ENCODE results near the gene RAVER1. TPM values are rescaled to one million over a fixed set of nuclear protein-coding genes. Genes with fewer than 3 reads are reported as not detected.
"Not testable (repeated sequence)": the region's sequence is repeated elsewhere in the genome, so short reads cannot be mapped to it uniquely, and the experiment has no call there.

RAVER1 gene
- total RNA-seq, 1 donor from 2014 or later = 13.8 TPM

DNA sequence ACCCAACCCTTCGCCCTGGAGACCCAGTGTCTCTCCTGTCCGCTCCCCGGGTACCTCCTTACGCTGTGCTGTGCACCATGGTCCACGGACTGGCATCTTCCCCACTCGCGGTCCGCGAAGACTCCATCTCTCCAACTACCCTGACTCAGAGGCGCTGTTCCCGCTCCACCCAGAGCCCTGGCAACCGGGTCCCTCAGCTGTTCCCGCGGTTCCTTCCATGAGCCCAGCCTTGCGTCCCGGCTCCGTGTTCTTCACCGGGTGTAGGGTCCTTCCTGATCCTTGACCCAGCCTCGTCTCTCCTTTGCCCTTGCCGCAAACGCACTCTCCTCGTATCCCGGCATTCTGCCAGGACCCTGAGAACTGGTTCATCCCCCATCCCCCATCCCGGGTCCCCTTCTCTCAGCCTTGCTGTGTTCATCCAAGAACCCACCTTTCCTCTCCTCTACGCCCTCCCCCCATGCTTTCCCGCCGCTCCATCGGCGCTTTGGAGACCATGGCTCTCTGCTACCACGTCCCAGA, 42.9 kb downstream of the RAVER1 start:
- DNase-seq = no peak

DNA sequence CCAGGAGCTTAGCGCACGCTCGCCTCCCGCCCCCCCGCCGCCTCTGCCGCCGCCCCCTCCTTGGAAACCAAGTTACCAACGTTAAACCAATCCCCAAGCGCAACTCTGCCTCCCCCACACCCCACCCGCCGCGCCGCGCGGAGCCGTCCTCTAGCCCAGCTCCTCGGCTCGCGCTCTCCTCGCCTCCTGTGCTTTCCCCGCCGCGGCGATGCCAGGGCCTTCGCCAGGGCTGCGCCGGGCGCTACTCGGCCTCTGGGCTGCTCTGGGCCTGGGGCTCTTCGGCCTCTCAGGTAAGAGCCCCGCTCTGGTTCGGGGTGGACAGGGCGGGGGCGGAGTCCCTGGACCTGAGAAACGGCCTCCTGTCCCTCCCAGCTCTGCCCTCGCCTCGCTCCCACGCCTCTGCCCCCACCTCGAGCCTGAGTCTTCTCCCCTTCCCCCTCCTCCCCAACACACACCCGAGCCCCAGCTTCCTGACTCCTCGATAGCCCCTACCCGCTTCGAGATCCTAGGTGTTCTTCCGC, 43.4 kb downstream of the RAVER1 start, which contains the start of gene ICAM5:
Gene ICAM5, plus strand, starts transcription at position 117 of the 521 bp plus-strand sequence. Its CDS starts 92 bp downstream, at position 209.
- DNase-seq = no peak

DNA sequence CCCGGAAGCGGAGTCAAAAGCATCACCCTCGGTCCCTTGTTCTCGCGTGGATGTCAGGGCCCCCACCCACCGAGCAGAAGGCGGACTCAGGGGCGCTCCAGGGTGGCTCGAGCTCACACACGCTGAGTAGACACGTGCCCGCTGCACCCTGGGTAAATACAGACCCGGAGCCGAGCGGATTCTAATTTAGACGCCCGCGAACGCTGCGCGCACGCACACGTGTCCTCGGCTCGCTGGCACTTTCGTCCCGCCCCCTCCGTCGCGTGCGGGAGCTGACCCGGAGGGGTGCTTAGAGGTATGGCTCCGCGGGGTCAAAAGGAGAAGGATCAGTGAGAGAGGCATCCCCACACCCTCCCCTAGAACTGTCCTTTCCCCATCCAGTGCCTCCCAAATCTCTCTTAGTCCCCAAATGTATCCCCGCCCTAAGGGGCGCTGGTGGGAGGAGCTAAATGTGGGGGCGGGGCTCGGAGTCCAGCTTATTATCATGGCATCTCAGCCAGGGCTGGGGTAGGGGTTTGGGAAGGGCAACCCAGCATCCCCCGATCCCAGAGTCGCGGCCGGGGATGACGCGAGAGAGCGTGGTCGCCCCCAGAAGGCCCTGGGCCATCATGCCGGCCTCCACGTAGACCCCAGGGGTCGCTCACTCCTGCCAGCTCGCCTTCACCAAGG, 44.0 kb downstream of the RAVER1 start:
- DNase-seq = peak; percentile 35

DNA sequence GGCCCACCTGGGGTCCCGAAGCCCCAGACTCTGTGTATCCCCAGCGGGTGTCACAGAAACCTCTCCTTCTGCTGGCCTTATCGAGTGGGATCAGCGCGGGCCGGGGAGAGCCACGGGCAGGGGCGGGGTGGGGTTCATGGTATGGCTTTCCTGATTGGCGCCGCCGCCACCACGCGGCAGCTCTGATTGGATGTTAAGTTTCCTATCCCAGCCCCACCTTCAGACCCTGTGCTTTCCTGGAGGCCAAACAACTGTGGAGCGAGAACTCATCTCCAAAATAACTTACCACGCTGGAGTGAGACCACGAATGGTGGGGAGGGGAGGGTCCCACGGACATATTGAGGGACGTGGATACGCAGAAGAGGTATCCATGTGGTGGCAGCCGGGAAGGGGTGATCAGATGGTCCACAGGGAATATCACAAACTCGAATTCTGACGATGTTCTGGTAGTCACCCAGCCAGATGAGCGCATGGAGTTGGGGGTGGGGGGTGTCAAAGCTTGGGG, 44.6 kb downstream of the RAVER1 start:
- DNase-seq = peak; percentile 71

DNA sequence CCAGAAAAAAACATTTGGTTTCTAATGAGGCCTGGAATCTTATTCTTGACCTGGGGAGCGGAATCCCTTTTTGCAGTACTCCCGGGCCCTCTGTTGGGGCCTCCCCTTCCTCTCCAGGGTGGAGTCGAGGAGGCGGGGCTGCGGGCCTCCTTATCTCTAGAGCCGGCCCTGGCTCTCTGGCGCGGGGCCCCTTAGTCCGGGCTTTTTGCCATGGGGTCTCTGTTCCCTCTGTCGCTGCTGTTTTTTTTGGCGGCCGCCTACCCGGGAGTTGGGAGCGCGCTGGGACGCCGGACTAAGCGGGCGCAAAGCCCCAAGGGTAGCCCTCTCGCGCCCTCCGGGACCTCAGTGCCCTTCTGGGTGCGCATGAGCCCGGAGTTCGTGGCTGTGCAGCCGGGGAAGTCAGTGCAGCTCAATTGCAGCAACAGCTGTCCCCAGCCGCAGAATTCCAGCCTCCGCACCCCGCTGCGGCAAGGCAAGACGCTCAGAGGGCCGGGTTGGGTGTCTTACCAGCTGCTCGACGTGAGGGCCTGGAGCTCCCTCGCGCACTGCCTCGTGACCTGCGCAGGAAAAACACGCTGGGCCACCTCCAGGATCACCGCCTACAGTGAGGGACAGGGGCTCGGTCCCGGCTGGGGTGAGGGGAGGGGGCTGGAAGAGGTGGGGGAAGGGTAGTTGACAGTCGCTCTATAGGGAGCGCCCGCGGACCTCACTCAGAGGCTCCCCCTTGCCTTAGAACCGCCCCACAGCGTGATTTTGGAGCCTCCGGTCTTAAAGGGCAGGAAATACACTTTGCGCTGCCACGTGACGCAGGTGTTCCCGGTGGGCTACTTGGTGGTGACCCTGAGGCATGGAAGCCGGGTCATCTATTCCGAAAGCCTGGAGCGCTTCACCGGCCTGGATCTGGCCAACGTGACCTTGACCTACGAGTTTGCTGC, 46.3 kb downstream of the RAVER1 start, which contains the start of gene ICAM4:
Gene ICAM4, plus strand, starts transcription at position 153 of the 935 bp plus-strand sequence. Its CDS starts 58 bp downstream, at position 211.
- peak; percentile 64 for DNase-seq

DNA sequence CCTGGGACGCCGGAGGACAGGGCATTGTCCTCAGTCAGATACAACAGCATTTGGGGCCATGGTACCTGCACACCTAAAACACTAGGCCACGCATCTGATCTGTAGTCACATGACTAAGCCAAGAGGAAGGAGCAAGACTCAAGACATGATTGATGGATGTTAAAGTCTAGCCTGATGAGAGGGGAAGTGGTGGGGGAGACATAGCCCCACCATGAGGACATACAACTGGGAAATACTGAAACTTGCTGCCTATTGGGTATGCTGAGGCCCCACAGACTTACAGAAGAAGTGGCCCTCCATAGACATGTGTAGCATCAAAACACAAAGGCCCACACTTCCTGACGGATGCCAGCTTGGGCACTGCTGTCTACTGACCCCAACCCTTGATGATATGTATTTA, 47.9 kb downstream of the RAVER1 start:
- no peak for DNase-seq

DNA sequence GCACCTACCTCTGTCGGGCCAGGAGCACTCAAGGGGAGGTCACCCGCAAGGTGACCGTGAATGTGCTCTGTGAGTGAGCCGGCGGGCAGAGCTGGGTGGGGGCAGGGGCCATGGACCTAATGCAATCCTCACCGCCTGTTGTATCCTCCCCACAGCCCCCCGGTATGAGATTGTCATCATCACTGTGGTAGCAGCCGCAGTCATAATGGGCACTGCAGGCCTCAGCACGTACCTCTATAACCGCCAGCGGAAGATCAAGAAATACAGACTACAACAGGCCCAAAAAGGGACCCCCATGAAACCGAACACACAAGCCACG, 48.4 kb downstream of the RAVER1 start:
- DNase-seq = no peak

DNA sequence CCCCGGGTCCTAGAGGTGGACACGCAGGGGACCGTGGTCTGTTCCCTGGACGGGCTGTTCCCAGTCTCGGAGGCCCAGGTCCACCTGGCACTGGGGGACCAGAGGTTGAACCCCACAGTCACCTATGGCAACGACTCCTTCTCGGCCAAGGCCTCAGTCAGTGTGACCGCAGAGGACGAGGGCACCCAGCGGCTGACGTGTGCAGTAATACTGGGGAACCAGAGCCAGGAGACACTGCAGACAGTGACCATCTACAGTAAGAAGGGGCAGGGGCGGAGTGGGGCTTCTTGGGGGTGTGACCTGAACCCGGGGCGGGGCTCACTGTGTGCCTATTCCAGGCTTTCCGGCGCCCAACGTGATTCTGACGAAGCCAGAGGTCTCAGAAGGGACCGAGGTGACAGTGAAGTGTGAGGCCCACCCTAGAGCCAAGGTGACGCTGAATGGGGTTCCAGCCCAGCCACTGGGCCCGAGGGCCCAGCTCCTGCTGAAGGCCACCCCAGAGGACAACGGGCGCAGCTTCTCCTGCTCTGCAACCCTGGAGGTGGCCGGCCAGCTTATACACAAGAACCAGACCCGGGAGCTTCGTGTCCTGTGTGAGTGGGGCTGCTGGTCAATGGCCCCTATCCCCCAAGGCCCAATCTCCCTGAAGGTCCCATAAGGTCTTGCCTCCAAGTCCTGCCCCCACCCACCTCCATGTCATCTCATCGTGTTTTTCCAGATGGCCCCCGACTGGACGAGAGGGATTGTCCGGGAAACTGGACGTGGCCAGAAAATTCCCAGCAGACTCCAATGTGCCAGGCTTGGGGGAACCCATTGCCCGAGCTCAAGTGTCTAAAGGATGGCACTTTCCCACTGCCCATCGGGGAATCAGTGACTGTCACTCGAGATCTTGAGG, 49.0 kb downstream of the RAVER1 start:
- no peak for DNase-seq

DNA sequence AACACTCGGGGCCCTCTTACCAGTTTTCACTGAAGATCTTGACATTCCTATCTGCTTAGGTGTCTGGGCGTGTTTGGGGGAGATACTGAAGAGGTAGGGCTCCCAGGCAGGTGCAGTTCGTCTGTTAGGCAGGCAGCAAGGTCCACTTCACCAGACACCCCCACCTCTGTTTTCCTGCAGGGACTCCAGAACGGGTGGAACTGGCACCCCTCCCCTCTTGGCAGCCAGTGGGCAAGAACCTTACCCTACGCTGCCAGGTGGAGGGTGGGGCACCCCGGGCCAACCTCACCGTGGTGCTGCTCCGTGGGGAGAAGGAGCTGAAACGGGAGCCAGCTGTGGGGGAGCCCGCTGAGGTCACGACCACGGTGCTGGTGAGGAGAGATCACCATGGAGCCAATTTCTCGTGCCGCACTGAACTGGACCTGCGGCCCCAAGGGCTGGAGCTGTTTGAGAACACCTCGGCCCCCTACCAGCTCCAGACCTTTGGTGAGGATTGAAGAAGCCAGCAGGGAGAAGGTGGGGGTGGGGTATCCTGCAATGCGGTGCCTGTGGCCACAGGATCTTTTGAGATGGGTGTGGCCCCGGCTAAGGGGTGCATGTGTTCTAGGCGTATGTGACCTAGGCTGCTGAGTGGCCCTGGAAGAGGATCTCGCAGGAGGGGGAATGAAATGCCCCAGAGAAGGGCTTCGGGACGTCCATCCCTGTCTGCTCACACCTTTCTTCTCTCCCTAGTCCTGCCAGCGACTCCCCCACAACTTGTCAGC, 49.8 kb downstream of the RAVER1 start:
- no peak for DNase-seq

DNA sequence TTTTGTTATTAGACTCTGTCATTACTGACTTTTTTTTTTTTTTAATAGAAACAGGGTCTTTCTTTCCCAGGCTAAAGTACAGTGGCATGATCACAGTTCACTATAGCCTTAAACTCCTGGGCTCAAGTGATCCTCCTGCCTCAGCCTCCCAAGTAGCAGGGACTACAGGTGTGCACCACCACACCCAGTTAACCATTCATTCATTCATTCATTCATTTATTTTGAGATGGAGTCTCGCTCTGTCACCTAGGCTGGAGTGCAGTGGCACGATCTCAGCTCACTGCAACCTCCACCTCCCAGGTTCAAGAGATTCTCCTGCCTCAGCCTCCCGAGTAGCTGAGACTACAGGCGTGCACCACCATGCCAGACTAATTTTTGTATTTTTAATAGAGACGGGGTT, 51.3 kb downstream of the RAVER1 start:
- not testable (repeated sequence) for DNase-seq

DNA sequence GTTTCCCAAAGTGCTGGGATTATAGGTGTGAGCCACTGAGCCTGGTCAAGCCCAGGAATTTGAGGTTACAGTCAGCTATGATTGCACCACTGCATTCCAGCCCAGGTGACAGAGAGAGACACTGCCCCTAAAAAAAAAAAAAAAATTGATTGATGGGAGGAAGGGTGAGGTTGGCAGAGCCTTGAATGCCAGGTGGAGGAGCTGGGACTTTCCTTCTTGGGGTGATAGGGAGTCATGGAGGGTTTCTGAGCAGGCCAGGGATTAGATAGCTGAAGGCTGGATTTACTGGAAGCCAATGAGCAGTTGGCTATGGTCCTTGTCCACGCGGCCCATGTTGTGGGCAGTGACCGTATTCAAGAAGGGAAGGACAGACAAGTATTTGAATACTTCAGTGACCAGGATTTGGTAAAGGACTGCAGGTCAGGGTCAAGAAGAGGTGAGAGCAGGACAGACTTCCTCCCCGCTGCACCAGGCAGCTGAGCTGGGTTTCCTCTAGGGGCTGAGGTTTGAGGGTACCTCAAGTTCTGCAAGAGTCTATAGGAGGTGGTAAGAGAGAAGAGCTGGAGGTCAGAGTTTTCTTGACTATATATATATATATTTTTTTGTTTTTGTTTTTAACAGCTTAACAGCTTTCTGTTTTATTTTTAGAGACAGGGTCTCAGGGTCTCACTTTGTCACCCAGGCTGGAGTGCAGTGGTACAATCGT, 53.4 kb downstream of the RAVER1 start:
- no peak for DNase-seq

DNA sequence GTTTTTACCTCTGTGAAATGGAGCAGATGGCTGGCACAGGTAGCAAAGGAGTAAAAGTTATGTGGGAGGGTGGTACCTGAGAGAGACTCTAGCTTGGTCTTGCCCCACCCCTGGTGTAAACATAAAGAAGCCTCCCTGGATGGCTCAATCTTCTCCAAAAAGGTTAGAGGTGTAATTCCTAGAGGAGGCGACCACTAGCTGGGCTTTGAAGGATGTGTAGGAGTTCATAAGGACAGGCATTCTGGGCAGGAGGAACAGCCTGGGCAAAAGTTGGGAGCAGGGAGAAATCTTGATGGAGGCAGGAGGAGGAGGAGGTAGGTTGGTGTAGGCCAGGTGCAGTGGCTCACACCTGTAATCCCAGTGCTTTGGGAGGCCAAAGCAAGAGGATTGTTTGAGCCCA, 54.4 kb downstream of the RAVER1 start:
- DNase-seq = no peak

DNA sequence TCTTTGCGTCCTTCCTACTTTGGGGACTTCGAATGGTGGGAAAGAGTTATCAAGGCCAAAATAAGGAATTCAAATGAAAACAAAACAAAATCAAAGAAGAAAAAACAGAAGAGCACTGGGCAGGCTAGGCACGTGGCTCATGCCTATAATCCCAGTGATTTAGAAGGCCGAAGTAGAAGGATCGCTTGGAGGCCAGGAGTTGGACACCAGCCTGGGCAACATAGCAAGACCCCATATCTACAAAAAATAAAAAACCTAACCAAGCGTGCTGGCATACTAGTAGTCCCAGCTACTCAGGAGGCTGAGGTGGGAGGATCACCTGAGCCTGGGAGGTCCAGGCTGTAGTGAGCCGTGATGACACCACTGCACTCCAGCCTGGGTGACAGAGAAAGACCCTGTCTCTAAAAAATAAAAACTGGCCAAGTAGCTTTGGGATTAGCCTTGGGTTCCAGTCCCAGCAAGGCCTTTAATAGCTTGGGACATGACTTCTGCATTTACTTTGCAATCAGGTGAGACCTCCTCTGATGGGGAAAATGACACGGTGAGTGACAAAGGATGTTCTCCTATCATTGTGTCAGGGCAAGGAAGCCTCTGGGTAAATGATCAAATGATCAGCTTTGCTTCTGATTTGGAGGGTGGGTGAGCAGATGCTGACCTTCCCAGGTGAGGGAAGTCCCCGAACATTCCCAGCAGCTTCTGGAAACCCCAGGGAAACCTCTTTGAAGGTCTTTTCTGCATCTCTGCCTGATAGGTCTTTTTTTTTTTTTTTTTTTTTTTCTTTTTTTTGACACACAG, 55.3 kb downstream of the RAVER1 start:
- no peak for DNase-seq

DNA sequence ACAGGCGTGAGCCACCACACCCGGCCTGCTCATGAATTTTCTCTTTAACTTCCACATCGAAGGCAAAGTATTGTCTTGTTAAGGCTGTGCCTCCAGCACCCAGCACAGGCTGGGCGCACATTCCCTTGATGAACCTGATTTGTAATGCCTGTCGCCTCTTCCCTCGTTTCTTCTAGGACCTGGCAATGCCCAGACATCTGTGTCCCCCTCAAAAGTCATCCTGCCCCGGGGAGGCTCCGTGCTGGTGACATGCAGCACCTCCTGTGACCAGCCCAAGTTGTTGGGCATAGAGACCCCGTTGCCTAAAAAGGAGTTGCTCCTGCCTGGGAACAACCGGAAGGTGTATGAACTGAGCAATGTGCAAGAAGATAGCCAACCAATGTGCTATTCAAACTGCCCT, 58.7 kb downstream of the RAVER1 start:
- DNase-seq = no peak

DNA sequence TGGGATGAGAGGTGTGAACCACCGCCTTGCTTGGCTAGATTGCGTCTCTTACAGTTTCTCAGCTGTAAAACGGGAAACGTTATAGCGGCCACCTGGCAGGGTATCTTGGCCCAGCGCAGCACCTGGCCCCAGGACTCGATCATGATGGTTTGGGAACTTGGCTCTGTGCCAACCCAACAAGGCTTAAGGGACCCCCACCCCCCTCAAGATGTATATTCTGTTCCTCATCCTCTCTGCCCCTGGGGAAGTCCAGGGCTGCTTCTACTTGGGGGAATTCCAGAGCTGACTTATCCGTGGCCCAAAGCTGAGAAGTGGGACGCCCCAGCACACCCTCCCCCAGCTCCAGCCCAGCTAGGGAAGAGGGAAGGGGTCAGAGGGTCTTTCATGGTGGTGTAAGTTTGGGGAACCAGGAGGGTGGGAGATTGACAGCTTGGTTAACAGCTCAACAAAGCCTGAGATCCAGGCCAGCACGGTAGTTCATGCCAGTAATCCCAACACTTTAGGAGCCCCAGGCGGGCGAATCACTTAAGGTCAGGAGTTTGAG, 61.7 kb downstream of the RAVER1 start:
- no peak for DNase-seq

DNA sequence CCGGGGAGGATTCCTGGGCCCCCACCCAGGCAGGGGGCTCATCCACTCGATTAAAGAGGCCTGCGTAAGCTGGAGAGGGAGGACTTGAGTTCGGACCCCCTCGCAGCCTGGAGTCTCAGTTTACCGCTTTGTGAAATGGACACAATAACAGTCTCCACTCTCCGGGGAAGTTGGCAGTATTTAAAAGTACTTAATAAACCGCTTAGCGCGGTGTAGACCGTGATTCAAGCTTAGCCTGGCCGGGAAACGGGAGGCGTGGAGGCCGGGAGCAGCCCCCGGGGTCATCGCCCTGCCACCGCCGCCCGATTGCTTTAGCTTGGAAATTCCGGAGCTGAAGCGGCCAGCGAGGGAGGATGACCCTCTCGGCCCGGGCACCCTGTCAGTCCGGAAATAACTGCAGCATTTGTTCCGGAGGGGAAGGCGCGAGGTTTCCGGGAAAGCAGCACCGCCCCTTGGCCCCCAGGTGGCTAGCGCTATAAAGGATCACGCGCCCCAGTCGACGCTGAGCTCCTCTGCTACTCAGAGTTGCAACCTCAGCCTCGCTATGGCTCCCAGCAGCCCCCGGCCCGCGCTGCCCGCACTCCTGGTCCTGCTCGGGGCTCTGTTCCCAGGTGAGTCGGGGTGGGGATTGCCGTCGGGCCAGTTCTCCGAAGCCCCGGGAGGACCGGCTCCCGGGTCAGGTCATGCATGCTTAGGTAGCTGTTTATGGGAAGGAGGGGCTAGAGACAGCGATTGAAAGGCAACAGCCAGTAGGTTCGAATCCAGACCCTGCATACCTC, 62.5 kb downstream of the RAVER1 start, which contains the start of gene ICAM1:
Gene ICAM1, plus strand, starts transcription at position 505 of the 779 bp plus-strand sequence. Its CDS starts 40 bp downstream, at position 545.
- peak; percentile 49 for DNase-seq

DNA sequence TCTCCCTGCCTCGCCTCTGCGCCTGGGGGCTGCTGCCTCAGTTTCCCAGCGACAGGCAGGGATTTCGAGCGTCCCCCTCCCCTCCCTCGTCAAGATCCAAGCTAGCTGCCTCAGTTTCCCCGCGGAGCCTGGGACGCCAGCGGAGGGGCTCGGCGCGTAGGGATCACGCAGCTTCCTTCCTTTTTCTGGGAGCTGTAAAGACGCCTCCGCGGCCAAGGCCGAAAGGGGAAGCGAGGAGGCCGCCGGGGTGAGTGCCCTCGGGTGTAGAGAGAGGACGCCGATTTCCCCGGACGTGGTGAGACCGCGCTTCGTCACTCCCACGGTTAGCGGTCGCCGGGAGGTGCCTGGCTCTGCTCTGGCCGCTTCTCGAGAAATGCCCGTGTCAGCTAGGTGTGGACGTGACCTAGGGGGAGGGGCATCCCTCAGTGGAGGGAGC, 63.1 kb downstream of the RAVER1 start:
- no peak for DNase-seq
